IPS-18c (cell line): ENCODE measurements around the gene CCDC85C.

Source experiments
- H3K4me3 ChIP-seq: 2 replicates; pipeline ENCODE4 v1.7.0; 2013; ENCODE audit warnings: low read depth, mild to moderate bottlenecking, low read length, moderate library complexity; ENCODE audit not compliant: insufficient read depth
- H3K9me3 ChIP-seq: one replicate; pipeline ENCODE4 v1.6.1; 2013; ENCODE audit warnings: mild to moderate bottlenecking, low read length, moderate library complexity; ENCODE audit not compliant: control insufficient read depth, insufficient read depth

CCDC85C gene

DNA sequence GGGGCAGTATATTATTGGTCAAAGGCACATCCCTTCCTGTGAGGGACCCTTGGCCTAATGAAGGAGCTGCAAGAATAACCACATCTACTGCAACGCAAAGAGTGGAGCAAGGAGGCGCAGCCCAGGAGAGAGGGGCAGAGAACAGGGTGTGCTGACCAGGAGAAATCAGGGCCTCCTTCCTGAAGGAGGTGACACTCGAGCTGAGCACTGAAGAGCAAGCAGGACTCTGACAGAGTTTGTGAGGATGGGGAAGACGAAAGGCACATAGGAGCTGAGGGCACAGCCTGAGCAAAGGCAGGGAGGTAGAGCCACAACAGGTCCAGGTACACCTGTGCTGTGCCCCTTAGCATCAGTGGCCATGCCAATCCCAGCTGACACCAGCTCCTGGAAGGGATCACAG lies 60.6 kb downstream of the CCDC85C start:
- Histone ChIP-seq H3K4me3 (no peak overlapping the region), H3K9me3 (no peaks in the 10 kb centered on the region)

DNA sequence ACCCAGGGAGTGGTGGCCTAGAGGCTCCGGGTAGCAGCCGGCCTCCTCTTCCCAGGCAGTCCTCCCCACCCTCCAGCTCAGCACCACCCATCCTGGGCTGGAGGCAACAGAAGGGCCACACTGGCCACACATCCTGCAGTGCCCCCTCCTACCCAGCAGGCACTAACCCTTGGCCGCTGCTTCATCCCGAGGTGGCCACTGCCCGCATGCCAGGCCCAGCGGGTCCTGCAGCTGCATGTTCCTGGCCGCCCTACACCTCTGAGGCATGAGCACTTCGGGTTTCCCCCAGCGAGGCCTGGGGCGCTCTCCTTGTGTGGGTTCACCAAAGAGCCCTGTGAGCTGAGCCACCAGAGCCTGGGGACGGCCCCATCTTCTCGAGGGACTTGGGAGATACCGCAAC lies 61.4 kb downstream of the CCDC85C start:
- no peak overlapping the region for H3K4me3 ChIP-seq
- no peaks in the 10 kb centered on the region for H3K9me3 ChIP-seq

DNA sequence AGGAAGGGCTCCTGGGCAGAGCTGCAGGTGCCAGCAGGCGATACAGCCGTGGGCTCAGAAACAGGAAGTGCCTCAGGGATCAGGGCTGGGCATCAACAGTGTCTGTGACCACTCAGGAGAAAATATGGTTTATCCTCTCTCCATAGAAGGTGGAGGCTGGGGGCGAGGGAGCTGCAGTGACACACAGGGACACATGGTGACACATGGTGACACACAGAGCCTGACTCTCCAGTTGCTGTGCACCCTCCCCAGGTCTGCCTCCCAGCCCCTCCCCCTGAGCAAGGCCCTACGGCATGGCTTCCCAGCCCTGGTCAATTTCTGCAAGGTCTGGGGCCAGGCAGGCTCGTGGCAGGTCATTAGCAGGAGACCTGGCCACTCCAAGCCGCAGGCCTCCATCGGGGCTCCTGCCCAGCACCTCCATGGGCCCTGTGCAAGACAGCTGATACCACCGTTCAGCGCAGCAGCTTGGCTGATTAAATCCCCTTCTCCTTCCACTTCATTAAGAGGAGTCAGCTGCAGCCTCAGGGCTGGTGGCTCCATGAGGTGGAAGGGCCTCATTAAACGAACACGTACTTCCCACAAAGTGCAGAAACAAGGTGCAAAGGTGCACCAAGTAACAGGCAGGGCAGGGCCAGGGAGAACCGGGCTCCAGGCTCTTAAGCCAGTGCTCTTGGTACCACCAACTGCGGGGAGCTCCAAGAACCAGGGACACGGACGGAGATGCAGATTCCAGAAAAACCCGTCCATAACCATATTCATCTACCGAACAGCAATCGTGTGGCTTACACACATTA lies 62.1 kb downstream of the CCDC85C start:
- H3K4me3 ChIP-seq: no peak overlapping the region
- no peaks in the 10 kb centered on the region for H3K9me3 ChIP-seq

DNA sequence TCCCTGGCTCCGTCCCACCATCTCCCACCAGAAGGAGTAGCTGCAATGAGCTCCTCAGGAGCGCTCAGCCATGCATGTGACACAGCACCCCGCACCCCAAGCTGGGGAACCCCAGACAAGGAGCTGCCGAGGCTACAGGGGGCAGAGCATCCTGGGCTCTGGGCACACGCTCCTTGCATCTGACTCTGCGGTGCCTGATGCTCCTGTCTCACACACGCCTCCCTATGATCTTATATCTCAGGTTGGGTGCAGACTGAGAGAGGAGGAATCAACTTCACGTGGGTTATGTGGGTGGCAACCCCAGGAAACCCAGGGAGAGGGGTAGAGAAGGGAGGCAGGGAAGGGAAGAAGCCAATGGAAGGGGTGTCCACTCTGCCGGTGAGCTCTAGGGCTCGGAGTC lies 62.8 kb downstream of the CCDC85C start:
- no peak overlapping the region for H3K4me3 ChIP-seq
- no peaks in the 10 kb centered on the region for H3K9me3 ChIP-seq

DNA sequence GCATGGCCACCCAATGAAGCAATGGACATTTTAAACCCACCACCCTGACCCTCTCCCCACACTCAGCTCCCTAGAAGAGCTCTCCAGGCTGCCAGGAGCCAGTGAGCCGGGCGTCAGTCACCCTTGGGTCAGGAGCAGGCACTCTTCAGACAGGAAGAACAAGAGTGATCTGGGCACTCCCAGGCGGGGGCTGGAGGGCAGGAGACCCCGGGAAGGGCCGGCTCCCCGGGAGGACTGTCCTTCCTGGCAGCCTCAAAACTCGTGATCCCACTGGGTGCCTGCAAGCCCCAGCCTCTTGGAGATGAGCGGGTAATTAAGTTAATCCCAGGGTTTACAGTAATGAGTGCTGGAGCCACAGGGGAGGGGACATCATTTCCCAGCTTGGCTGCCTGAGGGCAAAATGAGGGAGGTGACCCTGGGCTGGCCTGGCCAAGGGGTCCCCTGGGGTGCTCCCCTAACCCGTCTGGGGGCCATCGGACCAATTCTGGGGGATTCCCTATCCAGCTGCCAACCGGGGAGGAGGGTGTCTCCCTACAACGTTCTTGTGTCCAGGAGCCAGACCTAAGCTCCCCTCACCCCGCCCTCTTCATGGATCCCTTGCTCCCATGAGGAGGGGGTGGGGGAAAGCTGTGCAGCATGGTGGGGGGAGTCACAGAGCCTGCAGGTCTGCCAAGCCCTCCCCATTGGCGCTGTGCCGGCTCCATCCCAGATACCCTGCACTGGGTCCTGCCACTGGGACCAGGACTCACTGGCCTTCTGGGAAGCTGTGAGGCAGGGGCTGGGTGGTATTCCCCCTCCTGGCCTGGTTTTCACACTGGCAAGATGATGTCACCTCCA lies 63.6 kb downstream of the CCDC85C start:
- H3K4me3 ChIP-seq: no peak overlapping the region; the same call in 1 of the 2 replicates
- H3K9me3 ChIP-seq: no peaks in the 10 kb centered on the region

DNA sequence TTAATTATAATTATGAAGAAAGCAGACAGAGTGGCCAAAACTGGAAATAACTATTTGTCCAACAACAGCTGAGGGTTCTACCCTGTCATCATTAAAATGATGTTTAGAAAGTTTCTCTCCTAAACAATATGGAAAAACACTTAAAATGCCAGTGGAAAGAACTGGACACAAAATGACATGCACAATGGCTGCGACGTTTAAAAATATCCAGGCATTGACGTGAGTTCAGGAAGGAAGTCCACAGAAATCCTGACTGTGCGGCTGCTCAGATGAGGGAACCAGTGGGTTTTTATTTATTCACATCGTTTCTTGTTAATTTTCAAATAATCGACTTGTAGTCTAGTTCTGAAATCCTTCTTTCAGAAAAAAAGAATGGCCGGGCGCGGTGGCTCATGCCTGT lies 64.5 kb downstream of the CCDC85C start:
- Histone ChIP-seq H3K4me3 (no peak overlapping the region), H3K9me3 (no peaks in the 10 kb centered on the region)

DNA sequence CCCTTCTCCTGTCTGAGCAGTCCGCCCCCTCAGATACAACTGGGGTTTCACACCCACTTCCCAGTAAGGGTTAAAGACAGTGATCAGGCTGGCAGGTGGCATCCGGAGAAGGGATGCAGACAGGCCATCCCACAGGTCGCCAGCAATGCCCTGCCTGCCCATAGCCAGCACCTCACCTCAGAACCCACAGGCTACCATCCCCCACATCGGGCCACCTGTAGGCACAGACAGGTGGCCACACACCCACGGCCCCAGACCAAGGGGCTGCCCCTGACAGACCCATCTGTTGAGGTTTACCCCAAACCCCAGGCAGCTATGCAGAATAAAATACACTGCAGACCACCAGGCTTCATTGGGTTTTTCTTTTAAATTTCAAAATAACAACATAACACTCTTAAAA lies 65.3 kb downstream of the CCDC85C start:
- Histone ChIP-seq H3K4me3 (no peak overlapping the region), H3K9me3 (no peaks in the 10 kb centered on the region)

DNA sequence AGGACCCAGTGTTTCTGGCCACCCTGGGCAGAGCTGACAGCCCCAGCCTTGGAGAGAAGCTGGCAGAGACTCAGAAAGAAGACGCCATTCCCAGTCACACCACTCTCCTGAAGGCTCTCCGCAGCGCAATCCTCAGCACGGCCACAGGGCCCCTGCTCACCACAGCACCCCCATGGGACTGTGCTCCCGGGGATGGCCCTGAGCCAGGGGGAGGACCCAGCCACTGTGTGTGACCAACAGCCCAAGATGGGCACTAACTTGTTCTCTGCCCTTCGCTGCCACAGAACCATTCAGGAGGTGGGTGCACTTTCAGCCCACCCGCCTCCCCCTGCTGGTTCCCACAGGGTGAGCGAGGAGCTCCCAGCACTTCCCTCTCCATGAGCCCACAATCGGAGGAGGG lies 65.7 kb downstream of the CCDC85C start:
- H3K4me3 ChIP-seq: no peak overlapping the region
- no peaks in the 10 kb centered on the region for H3K9me3 ChIP-seq

DNA sequence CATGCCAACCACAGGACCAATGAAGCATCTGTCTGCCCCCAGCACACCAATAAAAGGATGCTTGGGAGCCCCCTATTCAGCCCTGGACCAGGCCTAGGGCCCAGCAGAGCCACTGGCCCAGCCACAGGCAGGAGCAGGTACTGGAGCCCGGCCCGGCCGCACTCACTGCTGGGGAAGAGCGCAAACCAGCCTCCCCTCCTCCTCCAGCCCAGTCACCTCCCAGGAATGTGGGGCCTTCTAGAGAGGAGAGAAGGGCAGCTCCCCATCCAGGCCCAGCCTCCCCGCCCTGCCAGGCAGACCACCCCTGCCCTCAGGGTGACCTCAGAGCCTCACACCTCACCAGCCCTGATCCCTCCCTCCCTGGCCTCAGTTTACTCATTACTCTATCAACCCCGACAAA lies 66.6 kb downstream of the CCDC85C start:
- H3K4me3 ChIP-seq: no peak overlapping the region
- no peaks in the 10 kb centered on the region for H3K9me3 ChIP-seq

DNA sequence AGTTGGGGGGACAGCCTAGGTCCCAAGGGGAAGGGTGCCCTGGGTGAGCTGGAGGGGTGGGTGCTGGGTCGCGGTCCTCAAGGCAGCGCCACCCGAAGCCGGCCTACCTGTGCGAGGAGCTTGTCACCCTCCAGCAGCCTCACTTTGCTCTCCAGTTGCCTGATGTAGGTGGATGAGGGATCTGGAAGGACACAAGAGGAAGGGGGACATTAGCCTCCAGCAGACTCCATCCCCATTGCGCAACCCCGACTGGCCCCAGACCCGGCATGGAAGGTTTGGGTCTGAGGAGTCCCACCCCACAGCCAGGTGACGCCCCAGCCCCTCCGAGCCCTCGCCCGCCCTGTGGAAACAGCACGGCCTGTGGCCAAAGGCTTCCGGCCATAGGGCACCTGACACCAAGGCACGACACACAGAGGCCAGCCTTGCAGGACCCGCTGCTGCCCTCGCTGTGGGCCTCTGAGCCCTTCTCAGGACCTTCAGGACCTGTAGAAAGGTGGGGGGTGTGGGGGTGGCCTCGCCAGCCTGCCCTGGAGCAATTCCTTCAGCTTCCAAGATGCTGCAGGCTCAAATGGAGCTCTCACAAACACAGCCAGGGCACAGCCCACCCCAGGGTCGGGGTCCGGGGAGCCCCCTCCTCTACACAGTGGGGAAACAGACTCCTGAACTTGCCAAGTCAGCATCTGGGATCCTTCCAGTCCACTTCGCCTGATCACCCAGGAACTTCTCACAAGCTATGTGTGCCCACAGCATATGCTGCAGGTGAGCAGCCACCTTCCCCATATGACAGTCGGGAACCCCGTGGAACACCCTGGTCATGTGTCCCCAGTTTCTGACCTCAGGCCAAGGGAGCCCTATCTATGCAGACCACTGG lies 67.9 kb downstream of the CCDC85C start:
- no peaks in the 10 kb centered on the region for H3K9me3 ChIP-seq
- no peak overlapping the region for H3K4me3 ChIP-seq

DNA sequence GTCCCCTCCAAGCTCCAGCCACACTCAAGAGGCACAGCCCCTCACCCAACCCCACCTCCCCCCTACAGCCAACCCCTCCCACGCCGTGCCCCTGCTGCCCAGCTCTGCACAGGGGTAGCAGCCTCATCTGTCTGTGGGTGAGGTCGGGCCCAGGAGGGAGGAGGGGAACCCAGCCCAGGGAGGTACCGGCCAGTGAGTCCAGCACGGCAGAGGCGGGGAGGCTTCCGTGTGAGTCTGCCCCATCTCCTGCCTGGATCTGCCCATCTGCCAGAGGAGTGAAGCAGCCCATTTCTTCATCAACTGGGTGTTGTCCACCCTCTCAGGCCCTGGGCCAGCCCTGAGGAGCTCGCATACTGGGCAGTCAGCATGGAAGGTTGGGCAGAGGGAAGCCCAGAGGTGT lies 68.6 kb downstream of the CCDC85C start:
- H3K9me3 ChIP-seq: no peaks in the 10 kb centered on the region
- no peak overlapping the region for H3K4me3 ChIP-seq

DNA sequence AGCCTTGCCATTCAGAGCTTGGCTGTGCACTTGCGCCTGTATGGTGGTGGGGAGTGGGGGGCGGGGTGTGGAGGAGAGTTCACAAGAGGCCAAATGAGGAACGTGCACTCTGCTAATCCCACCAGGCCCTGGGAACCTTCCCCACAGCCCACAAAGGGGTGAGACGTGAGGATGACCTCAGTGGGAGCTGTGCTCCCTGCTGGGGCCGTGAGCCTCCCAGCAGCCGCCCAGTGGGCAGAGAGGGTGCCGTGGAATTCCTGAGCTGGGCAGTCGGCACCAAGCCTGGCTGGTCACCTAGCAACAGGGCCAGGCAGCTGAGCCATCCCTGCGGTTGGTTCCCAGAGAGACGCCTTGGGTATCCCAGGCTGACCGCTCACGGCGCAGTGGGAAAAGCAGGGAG lies 69.1 kb downstream of the CCDC85C start:
- Histone ChIP-seq H3K4me3 (no peak overlapping the region), H3K9me3 (no peaks in the 10 kb centered on the region)

DNA sequence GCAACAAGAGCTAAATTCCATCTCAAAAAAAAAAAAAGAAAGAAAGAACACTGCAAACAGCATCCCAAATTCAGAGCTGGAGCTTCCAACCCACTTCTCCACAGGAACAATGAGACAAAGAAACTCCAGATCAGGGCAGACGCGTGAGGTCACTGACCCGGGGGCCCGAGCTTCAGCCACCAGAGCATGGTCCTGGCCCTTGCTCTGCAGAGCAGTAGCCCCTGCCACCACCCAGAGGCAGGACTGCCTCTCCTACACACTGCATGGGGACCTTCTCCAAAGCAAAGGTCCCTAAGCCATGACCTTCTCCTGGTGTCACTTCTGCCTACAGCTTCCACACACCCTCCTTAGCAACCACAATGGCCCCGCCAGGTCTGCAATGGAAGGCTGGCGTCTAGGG lies 69.7 kb downstream of the CCDC85C start:
- Histone ChIP-seq H3K4me3 (no peak overlapping the region), H3K9me3 (no peaks in the 10 kb centered on the region)

DNA sequence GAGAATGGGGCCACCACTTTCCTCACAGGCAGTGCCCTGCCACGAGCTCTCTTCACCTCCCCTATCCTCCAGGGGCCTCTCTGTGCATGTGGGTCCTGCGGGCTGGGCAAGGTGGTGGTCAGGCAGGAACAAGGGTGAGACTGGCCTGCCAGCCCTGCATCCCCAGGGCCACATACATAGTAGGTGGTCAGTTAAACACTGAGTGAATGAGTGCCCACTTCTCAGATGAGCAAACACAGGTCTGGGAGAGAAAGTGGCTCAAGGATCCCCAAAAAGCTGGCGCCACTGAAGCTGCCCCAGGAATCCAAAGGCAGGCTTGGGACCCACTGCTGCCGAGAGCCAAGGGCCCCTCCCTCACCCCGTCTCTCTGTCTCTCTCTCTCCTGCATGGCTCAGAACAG lies 71.7 kb downstream of the CCDC85C start:
- Histone ChIP-seq H3K4me3 (no peak overlapping the region), H3K9me3 (no peaks in the 10 kb centered on the region)

DNA sequence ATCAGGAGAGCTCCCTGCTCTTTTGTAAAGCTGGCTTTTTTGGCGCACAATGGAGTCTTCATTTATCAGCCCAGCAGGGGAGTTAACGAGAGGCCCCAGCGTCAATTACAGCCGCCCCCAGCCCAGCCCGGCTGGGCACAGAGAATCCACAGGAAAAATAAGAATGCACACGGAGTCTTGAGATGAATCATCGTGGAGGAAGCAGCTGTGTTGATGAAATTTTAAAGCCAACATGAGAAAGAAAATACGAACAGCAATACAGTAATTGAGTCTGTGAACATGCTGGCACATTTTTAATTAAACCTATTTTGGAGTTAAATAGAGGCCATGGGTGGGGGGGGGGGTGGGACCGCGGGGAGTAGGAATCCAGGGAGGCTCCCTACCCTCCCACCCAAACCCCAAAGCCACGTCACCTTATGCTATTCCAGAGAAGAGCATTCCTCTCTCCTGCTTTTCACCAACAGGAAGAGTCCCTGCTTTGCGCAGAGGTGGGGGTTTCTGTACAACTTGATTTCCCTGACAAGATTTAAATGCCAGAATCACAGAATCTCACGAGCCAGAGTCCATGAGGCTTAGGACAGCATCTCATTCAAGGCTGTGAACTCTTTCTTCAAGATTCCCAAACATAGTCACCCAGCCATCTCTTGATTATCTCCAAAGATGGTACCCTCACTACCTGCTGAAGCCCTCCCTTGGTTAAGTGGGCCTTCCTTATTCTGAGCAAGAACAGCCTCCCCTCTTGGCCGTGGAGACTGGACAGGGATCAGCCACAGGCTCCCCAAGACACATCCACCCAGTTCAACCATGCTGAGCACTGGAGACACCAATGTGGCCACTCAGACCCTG lies 72.5 kb downstream of the CCDC85C start:
- no peak overlapping the region for H3K4me3 ChIP-seq
- H3K9me3 ChIP-seq: no peaks in the 10 kb centered on the region

DNA sequence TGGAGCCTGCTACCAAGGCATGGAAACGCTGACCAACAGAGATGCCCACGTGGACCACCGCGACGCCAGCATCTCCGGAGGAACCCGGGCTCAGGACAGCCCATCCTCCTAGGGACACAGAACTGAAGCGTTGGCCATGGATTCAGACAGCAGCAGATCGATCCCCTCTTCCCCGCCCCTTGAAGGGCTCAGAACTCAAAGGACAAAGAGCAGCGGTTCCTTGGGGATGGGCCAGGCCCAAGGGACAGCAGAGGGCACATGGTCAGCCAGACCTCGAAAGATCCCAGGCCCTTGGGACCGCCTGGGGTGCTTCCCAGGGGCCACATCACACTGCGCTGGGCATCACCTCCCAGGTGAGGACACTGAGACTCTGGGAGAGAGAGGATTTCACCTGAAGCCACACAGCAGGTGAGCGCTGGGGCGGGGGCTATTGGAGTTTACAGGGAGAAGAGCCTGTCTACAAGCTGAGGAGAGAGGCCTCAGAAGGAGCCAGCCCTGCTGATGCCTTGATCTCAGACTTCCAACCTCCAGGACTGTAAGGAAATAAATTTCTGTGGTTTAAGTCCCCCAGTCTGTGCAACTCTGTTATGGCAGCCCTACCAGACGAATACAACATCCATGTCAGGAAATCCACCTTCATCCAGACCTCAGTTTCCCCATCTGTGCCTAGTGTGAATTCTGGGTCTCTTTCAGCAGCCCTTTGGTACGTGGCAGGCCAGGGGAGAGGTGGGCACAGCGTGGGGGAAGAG lies 73.4 kb downstream of the CCDC85C start:
- Histone ChIP-seq H3K4me3 (no peak overlapping the region), H3K9me3 (no peaks in the 10 kb centered on the region)
